Measurements from ENCODE around the gene DDR1. TPM values are rescaled to one million over a fixed set of nuclear protein-coding genes. Genes with fewer than 3 reads are reported as not detected.

Gene DDR1
- total RNA-seq, 1 experiment from 2014 or later = 95.2 TPM

GRCh38 chr6:30877419-30878262 is 6.7 kb upstream of the DDR1 start:
- CTCF ChIA-PET = interaction anchor here (0.8 to 1.3 kb wide), 2 partner anchors 49 to 50 kb away, joined by 3 to 4 read pairs; no protein-coding TSS in a partner anchor
- intact Hi-C loops (cut with micrococcal nuclease; ENCODE audit: unreplicated experiment) = loop anchor here (1.0 to 5.0 kb wide), 4 partner anchors 49 to 200 kb away; partner anchors contain the start of gene IER3

GRCh38 chr6:30879684-30880427 is 4.5 kb upstream of the DDR1 start:
- ChIA-PET CTCF (interaction anchor here (0.6 kb wide), 1 partner anchor 103 kb away, joined by 3 read pairs; no protein-coding TSS in a partner anchor), POLR2A (interaction anchor here (0.6 kb wide), 1 partner anchor 1484 kb away, joined by 5 read pairs; no protein-coding TSS in a partner anchor)
- Histone ChIP-seq H3K27me3 (ENCODE audit: control insufficient read depth, insufficient read depth, low read length) (no peaks in the 10 kb centered on the region), H3K4me1 (ENCODE audit: control insufficient read depth, insufficient read depth, low read length) (peaks cover 35% of the 10 kb centered on the region), H3K27ac (ENCODE audit: low read length) (no peak overlapping the region), H3K36me3 (ENCODE audit: control insufficient read depth, insufficient read depth, low read length) (no peaks in the 10 kb centered on the region), H3K9me3 (ENCODE audit: control insufficient read depth, insufficient read depth, low read depth, low read length) (no peaks in the 10 kb centered on the region), H3K4me3 (ENCODE audit: low read depth in 2 of 2, low read length in 2 of 2) (no peak overlapping the region)
- intact Hi-C loops (cut with micrococcal nuclease; ENCODE audit: unreplicated experiment) (loop anchor here (5.0 kb wide), 2 partner anchors 153 to 203 kb away; no protein-coding TSS in a partner anchor), in situ Hi-C loops (cut with HindIII; ENCODE audit: low pct_unique_long_range_greater_than_20kb, low sequenced_read_pairs) (no loop called here)
- ATAC-seq (no peak), DNase-seq (ENCODE audit: low read depth, low spot score) (no peak)
- no TSS peak for BruUV-seq (replicated peaks)
- TF ChIP-seq POLR2AphosphoS5 (IDR thresholded peaks at IDR 0.05; ENCODE audit: low read depth, low read length) (no peak), SIN3A (IDR thresholded peaks at IDR 0.05; ENCODE audit: borderline replicate concordance, insufficient read depth, low read depth, low read length) (no peak), TCF7L2 (IDR thresholded peaks at IDR 0.05; ENCODE audit: low read depth, low read length) (no peak)
- TF ChIP-seq, protein P1, sequence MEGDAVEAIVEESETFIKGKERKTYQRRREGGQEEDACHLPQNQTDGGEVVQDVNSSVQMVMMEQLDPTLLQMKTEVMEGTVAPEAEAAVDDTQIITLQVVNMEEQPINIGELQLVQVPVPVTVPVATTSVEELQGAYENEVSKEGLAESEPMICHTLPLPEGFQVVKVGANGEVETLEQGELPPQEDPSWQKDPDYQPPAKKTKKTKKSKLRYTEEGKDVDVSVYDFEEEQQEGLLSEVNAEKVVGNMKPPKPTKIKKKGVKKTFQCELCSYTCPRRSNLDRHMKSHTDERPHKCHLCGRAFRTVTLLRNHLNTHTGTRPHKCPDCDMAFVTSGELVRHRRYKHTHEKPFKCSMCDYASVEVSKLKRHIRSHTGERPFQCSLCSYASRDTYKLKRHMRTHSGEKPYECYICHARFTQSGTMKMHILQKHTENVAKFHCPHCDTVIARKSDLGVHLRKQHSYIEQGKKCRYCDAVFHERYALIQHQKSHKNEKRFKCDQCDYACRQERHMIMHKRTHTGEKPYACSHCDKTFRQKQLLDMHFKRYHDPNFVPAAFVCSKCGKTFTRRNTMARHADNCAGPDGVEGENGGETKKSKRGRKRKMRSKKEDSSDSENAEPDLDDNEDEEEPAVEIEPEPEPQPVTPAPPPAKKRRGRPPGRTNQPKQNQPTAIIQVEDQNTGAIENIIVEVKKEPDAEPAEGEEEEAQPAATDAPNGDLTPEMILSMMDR (IDR thresholded peaks at IDR 0.05) = no peak
- TF ChIP-seq, protein P2, sequence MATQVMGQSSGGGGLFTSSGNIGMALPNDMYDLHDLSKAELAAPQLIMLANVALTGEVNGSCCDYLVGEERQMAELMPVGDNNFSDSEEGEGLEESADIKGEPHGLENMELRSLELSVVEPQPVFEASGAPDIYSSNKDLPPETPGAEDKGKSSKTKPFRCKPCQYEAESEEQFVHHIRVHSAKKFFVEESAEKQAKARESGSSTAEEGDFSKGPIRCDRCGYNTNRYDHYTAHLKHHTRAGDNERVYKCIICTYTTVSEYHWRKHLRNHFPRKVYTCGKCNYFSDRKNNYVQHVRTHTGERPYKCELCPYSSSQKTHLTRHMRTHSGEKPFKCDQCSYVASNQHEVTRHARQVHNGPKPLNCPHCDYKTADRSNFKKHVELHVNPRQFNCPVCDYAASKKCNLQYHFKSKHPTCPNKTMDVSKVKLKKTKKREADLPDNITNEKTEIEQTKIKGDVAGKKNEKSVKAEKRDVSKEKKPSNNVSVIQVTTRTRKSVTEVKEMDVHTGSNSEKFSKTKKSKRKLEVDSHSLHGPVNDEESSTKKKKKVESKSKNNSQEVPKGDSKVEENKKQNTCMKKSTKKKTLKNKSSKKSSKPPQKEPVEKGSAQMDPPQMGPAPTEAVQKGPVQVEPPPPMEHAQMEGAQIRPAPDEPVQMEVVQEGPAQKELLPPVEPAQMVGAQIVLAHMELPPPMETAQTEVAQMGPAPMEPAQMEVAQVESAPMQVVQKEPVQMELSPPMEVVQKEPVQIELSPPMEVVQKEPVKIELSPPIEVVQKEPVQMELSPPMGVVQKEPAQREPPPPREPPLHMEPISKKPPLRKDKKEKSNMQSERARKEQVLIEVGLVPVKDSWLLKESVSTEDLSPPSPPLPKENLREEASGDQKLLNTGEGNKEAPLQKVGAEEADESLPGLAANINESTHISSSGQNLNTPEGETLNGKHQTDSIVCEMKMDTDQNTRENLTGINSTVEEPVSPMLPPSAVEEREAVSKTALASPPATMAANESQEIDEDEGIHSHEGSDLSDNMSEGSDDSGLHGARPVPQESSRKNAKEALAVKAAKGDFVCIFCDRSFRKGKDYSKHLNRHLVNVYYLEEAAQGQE (IDR thresholded peaks at IDR 0.05; ENCODE audit: insufficient read depth in 1 of 2, low read depth in 2 of 2, low read length in 1 of 2) = no peak

More at GRCh38 chr6:30877419-30878262, 6.7 kb upstream of the DDR1 start:
- ATAC-seq (peak; percentile 90), DNase-seq (ENCODE audit: low read depth, low spot score) (peak; percentile 73)
- H3K27me3 ChIP-seq (ENCODE audit: control insufficient read depth, insufficient read depth, low read length) = no peaks in the 10 kb centered on the region
- peak overlapping the region; percentile 19 to 57; a peak in 3 of 4 replicates for H3K4me3 ChIP-seq (ENCODE audit: low read depth in 2 of 2, low read length in 2 of 2)
- H3K27ac ChIP-seq (ENCODE audit: low read length) = peak overlapping the region; percentile 82
- no peaks in the 10 kb centered on the region for H3K9me3 ChIP-seq (ENCODE audit: control insufficient read depth, insufficient read depth, low read depth, low read length)
- BruUV-seq (replicated peaks) = no TSS peak
- TF ChIP-seq SIN3A (IDR thresholded peaks at IDR 0.05; ENCODE audit: borderline replicate concordance, insufficient read depth, low read depth, low read length) (no peak), POLR2AphosphoS5 (IDR thresholded peaks at IDR 0.05; ENCODE audit: low read depth, low read length) (peak; percentile 63; the same call in 1 of the 2 replicates)
- TF ChIP-seq, protein P1 (IDR thresholded peaks at IDR 0.05) = peak; percentile 96
- in situ Hi-C loops (cut with HindIII; ENCODE audit: low pct_unique_long_range_greater_than_20kb, low sequenced_read_pairs) = no loop called here
- POLR2A ChIA-PET = no interaction called here
- peaks cover 23% of the 10 kb centered on the region for H3K4me1 ChIP-seq (ENCODE audit: control insufficient read depth, insufficient read depth, low read length)
- no peaks in the 10 kb centered on the region for H3K36me3 ChIP-seq (ENCODE audit: control insufficient read depth, insufficient read depth, low read length)

Measured in Panc1 (cell line).